KOPT-K1 (cell line): ENCODE measurements around the gene THOC6.
"Not testable (repeated sequence)": the region's sequence is repeated elsewhere in the genome, so short reads cannot be mapped to it uniquely, and the experiment has no call there.

ENCODE experiments used
- H3K27ac ChIP-seq: fragments of 200-600 bp; sonication (generic); 2 replicates; pipeline ENCODE4 v1.5.1; 2016; ENCODE audit warnings: antibody characterized with exemption, mild to moderate bottlenecking, low read depth, low read length; ENCODE audit not compliant: poor library complexity, severe bottlenecking
- H3K36me3 ChIP-seq: fragments of 200-600 bp; sonication (generic); 2 replicates; pipeline ENCODE4 v1.5.1; 2017; ENCODE audit warnings: antibody characterized with exemption, mild to moderate bottlenecking, low read length, moderate library complexity; ENCODE audit not compliant: insufficient read depth
- H3K9me3 ChIP-seq: fragments of 200-600 bp; sonication (generic); 2 replicates; pipeline ENCODE4 v1.5.1; 2017; ENCODE audit warnings: antibody characterized with exemption, low read length, mild to moderate bottlenecking; ENCODE audit not compliant: insufficient read depth, poor library complexity, severe bottlenecking

The THOC6 gene

DNA sequence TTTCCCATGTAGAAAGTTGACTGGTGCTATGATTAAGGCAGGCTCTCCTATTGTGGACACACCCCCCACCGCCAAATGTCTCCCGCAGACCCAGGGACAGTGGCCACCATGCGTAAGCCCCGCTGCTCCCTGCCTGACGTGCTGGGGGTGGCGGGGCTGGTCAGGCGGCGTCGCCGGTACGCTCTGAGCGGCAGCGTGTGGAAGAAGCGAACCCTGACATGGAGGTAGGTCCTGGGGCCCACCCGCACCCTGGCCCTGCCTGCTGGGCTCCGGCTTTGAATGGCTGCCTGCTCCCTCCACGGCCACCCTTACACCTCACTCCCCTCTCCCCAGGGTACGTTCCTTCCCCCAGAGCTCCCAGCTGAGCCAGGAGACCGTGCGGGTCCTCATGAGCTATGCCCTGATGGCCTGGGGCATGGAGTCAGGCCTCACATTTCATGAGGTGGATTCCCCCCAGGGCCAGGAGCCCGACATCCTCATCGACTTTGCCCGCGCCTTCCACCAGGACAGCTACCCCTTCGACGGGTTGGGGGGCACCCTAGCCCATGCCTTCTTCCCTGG, 26.2 kb downstream of the THOC6 start:
- Histone ChIP-seq H3K36me3 (peaks cover 8% of the 10 kb centered on the region; the same call in 1 of the 2 replicates), H3K27ac (no peak overlapping the region), H3K9me3 (no peaks in the 10 kb centered on the region)

DNA sequence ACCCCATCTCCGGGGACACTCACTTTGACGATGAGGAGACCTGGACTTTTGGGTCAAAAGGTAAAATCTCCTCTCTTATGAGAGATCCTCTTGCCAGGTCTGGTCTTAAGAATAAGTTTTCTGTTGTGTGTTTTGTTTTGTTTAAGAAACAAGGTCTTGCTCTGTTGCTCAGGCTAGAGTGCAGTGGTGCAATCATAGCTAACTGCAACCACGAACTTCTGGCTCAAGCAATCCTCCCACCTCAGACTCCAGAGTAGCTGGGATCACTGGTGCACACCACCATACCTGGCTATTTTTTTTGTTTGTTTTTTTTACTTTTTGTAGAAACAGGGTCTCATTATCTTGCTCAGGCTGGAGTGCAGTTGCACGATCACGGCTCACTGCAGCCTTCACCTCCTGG, 26.7 kb downstream of the THOC6 start:
- no peak overlapping the region for H3K27ac ChIP-seq
- H3K36me3 ChIP-seq = peaks cover 8% of the 10 kb centered on the region; the same call in 1 of the 2 replicates
- no peaks in the 10 kb centered on the region for H3K9me3 ChIP-seq

DNA sequence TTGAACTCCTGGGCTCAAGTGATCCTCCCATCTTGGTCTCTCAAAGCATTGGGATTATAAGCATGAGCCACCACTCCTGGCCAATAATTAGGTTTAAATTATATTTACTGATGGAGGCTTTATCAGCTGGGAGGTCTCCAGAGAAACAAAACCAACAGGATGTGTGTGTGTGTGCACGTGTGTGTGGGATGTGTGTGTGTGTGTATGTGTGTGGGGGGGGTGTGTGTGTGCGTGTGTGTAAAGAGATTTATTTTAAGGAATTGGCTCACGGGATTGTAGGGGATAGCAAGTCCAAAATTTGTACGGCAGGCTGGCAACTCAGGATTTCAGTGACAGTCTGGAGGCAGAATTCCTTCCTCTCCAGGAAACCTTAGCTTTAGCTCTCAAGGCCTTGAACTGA, 27.2 kb downstream of the THOC6 start:
- Histone ChIP-seq H3K9me3 (no peaks in the 10 kb centered on the region), H3K36me3 (peaks cover 8% of the 10 kb centered on the region; the same call in 1 of the 2 replicates), H3K27ac (no peak overlapping the region)

DNA sequence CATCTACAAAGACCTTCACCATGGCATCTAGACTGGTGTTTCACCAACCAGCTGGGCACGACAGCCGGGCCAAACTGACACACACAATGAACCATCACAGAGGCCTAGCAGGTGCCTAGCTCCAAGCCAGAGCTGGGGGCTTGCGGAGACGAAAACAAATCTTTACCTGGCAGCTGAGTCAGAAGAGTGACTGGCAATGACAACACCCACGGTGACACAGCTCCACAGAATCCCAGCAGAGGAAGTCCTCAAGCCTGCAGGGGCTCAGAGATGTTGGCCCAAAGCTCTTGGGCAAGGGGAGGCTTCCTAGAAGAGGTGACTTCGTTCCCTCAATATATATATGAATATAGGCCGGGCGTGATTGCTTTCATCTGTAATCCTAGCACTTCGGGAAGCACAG, 27.7 kb downstream of the THOC6 start:
- H3K36me3 ChIP-seq = peaks cover 8% of the 10 kb centered on the region; the same call in 1 of the 2 replicates
- no peak overlapping the region for H3K27ac ChIP-seq
- H3K9me3 ChIP-seq = no peaks in the 10 kb centered on the region

GRCh38 chr16:3052571-3053329, 28.9 kb downstream of the THOC6 start:
- H3K9me3 ChIP-seq, H3K36me3 ChIP-seq: not testable (repeated sequence)
- peak overlapping the region; percentile 68 for H3K27ac ChIP-seq

GRCh38 chr16:3053330-3053710, 29.5 kb downstream of the THOC6 start:
- not testable (repeated sequence) for H3K9me3 ChIP-seq, H3K36me3 ChIP-seq
- peak overlapping the region; percentile 68 for H3K27ac ChIP-seq

GRCh38 chr16:3054965-3055733, 31.3 kb downstream of the THOC6 start:
- no peaks in the 10 kb centered on the region for H3K9me3 ChIP-seq
- peak overlapping the region; percentile 46 for H3K27ac ChIP-seq
- H3K36me3 ChIP-seq = peaks cover 8% of the 10 kb centered on the region; the same call in 1 of the 2 replicates

- H3K36me3 ChIP-seq, H3K9me3 ChIP-seq: not testable (repeated sequence)
- H3K27ac ChIP-seq = peak overlapping the region; percentile 46
Measured at GRCh38 chr16:3055734-3056115, 31.9 kb downstream of the THOC6 start.

DNA sequence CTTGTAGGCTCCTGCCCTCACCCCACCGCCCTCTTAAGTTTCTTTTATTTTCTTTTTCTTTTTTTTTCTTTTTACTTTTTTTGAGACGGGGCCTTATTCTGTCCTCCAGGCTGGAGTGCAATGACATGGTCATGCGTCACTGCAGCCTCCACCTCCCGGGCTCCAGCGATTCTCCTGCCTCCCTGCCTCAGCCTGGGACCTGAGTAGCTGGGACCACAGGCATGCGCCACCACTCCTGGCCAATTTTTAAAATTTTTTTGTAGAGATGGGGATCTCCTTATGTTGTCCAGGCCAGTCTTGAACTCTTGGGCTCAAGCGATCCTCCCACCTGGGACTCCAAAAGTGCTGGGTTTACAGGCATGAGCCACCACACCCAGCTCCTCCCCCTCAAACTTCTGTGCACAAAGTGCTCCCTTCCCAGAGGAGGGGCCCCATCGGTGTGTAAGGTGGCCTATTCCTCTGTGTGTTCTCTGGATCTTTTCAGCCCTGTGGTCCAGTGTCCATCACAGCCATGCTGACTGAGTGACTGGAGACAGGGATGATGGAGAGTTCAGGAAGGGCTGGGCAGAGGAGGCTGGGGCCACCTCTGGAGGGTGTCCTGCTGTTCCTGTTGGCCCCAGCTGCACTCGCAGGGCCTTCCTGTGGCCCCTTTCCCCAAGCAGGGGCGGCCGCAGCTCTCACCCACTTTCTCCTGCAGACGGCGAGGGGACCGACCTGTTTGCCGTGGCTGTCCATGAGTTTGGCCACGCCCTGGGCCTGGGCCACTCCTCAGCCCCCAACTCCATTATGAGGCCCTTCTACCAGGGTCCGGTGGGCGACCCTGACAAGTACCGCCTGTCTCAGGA, 32.7 kb downstream of the THOC6 start:
- H3K9me3 ChIP-seq = no peaks in the 10 kb centered on the region
- peaks cover 8% of the 10 kb centered on the region; the same call in 1 of the 2 replicates for H3K36me3 ChIP-seq
- H3K27ac ChIP-seq = no peak overlapping the region

GRCh38 chr16:3057181-3058138, 33.6 kb downstream of the THOC6 start:
- Histone ChIP-seq H3K27ac (no peak overlapping the region), H3K9me3 (no peaks in the 10 kb centered on the region), H3K36me3 (peaks cover 8% of the 10 kb centered on the region; the same call in 1 of the 2 replicates)

DNA sequence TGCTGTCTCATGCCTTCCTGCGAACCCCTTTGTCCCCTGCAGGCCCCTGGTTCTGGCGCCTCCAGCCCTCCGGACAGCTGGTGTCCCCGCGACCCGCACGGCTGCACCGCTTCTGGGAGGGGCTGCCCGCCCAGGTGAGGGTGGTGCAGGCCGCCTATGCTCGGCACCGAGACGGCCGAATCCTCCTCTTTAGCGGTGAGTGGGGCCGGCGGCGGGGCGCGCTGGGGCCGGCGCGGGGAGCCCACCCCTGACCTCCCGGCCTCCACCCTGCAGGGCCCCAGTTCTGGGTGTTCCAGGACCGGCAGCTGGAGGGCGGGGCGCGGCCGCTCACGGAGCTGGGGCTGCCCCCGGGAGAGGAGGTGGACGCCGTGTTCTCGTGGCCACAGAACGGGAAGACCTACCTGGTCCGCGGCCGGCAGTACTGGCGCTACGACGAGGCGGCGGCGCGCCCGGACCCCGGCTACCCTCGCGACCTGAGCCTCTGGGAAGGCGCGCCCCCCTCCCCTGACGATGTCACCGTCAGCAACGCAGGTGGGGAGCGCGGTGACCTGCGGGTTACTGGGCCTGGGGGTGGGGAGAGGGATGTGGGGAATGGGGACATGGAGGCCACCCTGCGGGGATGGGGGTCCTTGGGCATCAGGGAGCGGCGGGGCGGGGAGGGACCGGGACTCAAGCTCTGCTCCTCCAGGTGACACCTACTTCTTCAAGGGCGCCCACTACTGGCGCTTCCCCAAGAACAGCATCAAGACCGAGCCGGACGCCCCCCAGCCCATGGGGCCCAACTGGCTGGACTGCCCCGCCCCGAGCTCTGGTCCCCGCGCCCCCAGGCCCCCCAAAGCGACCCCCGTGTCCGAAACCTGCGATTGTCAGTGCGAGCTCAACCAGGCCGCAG, 34.5 kb downstream of the THOC6 start:
- Histone ChIP-seq H3K27ac (peak overlapping the region; percentile 80), H3K9me3 (no peaks in the 10 kb centered on the region), H3K36me3 (peaks cover 8% of the 10 kb centered on the region; the same call in 1 of the 2 replicates)

DNA sequence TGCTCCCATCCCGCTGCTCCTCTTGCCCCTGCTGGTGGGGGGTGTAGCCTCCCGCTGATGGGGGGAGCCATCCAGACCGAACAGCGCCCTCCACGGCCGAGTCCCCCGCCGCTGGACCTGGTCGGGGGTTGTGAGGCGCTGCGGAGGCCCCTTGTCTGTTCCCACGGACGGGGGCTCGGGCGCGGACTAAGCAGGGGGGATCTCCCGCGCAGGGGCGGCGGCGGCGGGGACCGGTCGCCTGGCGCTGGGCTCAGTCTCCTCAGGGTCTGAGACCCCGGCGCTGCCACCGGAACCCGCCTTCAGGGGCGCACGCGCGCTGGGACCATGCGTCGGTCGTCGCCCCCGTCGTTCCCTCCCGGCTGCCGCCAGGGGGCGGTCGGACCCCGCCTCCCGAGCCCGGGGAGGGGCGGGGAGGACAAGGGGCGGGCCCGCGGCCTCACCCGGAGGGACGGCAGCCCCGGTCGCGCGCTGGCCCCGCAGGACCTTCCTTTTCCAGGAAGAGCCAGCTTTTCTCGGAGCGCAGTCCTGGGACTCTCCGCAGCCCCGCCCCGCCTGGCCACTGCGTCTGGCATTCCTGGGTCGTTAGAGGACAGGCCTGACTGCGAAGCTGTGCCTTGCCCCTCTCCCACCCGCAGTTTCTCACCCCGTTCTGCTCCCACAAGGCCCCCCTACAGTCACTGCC, 35.3 kb downstream of the THOC6 start:
- H3K9me3 ChIP-seq = no peaks in the 10 kb centered on the region
- H3K36me3 ChIP-seq = peaks cover 2% of the 10 kb centered on the region; the same call in 1 of the 2 replicates
- H3K27ac ChIP-seq = peak overlapping the region; percentile 80
